ENCODE measurements around the gene BICRA. TPM values are rescaled to one million over a fixed set of nuclear protein-coding genes. Genes with fewer than 3 reads are reported as not detected.
"Not testable (repeated sequence)": the region's sequence is repeated elsewhere in the genome, so short reads cannot be mapped to it uniquely, and the experiment has no call there.

The BICRA gene
- total RNA-seq, 1 donor from 2014 or later, result 15.9 TPM

GRCh38 chr19:47720669-47721422 lies 111.9 kb downstream of the BICRA start:
- intact Hi-C loops (cut with DNase I), result no loop called here
- peak overlapping the region; percentile 81 for H3K27ac ChIP-seq
- H3K36me3 ChIP-seq, result peaks cover 21% of the 10 kb centered on the region
- TF ChIP-seq, protein P1, sequence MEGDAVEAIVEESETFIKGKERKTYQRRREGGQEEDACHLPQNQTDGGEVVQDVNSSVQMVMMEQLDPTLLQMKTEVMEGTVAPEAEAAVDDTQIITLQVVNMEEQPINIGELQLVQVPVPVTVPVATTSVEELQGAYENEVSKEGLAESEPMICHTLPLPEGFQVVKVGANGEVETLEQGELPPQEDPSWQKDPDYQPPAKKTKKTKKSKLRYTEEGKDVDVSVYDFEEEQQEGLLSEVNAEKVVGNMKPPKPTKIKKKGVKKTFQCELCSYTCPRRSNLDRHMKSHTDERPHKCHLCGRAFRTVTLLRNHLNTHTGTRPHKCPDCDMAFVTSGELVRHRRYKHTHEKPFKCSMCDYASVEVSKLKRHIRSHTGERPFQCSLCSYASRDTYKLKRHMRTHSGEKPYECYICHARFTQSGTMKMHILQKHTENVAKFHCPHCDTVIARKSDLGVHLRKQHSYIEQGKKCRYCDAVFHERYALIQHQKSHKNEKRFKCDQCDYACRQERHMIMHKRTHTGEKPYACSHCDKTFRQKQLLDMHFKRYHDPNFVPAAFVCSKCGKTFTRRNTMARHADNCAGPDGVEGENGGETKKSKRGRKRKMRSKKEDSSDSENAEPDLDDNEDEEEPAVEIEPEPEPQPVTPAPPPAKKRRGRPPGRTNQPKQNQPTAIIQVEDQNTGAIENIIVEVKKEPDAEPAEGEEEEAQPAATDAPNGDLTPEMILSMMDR (IDR thresholded peaks at IDR 0.05), result no peak
- no peaks in the 10 kb centered on the region for H3K27me3 ChIP-seq
- no peak for ATAC-seq
- peaks cover 48% of the 10 kb centered on the region for H3K4me1 ChIP-seq
- no peak for DNase-seq
- H3K4me3 ChIP-seq, result no peak overlapping the region
- H3K9me3 ChIP-seq, result no peaks in the 10 kb centered on the region

- H3K27ac ChIP-seq, result peak overlapping the region; percentile 63
- TF ChIP-seq, protein P1 (IDR thresholded peaks at IDR 0.05), result no peak
- H3K36me3 ChIP-seq, result peaks cover 22% of the 10 kb centered on the region
- ATAC-seq (peak; percentile 48), DNase-seq (peak; percentile 82)
- H3K4me1 ChIP-seq, result peaks cover 61% of the 10 kb centered on the region
- intact Hi-C loops (cut with DNase I), result no loop called here
- H3K27me3 ChIP-seq, result no peaks in the 10 kb centered on the region
- H3K9me3 ChIP-seq, result no peaks in the 10 kb centered on the region
- H3K4me3 ChIP-seq, result peak overlapping the region; percentile 31
These were observed 114.6 kb downstream of the BICRA start for GRCh38 chr19:47723581-47723940.

DNA sequence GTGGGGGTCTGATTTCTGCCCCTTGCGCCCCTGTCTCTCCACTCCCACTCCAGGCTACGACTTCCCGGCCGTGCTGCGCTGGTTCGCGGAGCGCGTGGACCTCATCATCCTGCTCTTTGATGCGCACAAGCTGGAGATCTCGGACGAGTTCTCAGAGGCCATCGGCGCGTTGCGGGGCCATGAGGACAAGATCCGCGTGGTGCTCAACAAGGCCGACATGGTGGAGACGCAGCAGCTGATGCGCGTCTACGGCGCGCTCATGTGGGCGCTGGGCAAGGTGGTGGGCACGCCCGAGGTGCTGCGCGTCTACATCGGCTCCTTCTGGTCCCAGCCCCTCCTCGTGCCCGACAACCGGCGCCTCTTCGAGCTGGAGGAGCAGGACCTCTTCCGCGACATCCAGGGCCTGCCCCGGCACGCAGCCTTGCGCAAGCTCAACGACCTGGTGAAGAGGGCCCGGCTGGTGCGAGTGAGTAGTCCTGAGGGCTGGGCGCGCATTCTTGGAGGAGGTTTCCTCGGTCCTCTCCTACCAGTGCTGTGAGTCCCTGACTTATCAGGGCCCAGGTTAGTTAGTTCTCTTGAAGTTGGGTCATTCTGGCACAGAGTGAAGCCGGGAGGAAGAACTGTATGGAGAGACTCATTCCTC lies 116.9 kb downstream of the BICRA start:
- ATAC-seq (peak; percentile 76), DNase-seq (peak; percentile 95)
- Histone ChIP-seq H3K36me3 (peaks cover 27% of the 10 kb centered on the region), H3K9me3 (no peaks in the 10 kb centered on the region), H3K27me3 (no peaks in the 10 kb centered on the region), H3K4me1 (peaks cover 69% of the 10 kb centered on the region), H3K27ac (peak overlapping the region; percentile 60), H3K4me3 (no peak overlapping the region)
- intact Hi-C loops (cut with DNase I), result no loop called here
- TF ChIP-seq, protein P1 (IDR thresholded peaks at IDR 0.05), result no peak

DNA sequence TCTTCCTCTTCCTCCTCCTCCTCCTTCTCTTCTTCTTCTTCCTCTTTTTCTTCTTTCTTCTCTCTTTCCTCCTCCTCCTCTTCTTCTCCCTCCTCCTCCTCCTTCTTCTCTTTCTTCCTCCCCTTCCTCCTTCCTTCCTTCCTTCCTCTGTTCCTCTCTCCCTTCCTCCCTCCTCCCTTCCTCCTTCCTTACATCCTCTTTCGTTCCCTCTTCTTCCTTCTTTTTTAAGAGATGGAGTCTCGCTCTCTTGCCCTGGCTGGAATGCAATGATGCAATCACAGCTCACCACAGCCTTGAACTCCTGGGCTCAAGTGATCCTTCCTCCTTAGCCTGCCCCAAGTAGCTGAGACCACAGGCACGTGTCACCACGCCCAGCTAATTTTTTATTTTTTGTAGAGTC lies 117.5 kb downstream of the BICRA start:
- no peaks in the 10 kb centered on the region for H3K27me3 ChIP-seq
- H3K9me3 ChIP-seq, result no peaks in the 10 kb centered on the region
- peak overlapping the region; percentile 60 for H3K27ac ChIP-seq
- intact Hi-C loops (cut with DNase I), result no loop called here
- no peak overlapping the region for H3K4me3 ChIP-seq
- TF ChIP-seq, protein P1 (IDR thresholded peaks at IDR 0.05), result no peak
- ATAC-seq (no peak), DNase-seq (no peak)
- peaks cover 27% of the 10 kb centered on the region for H3K36me3 ChIP-seq
- H3K4me1 ChIP-seq, result peaks cover 69% of the 10 kb centered on the region

DNA sequence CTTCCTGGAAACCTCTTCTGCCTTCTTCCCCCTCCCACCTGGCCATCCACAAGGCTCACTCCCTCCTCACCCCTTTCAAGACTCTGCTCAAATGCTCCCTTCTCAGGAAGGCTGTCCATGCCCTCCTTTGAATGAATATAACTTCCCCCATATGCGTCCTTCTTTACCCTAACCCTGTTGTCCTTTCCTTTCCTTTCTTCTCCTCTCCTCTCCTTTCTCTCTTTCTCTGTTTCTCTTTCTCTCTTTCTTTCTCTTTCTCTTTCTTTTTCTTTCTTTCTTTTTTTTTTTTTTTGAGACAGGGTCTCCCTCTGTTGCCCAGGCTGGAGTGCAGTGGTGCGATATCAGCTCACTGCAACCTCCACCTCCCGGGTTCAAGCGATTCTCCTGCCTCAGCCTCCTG lies 119.4 kb downstream of the BICRA start:
- ATAC-seq; H3K4me3 ChIP-seq; H3K27me3 ChIP-seq; H3K9me3 ChIP-seq; intact Hi-C loops (cut with DNase I); DNase-seq: not testable (repeated sequence)
- peaks cover 64% of the 10 kb centered on the region for H3K4me1 ChIP-seq
- peak overlapping the region; percentile 85 for H3K27ac ChIP-seq
- H3K36me3 ChIP-seq, result peaks cover 41% of the 10 kb centered on the region

GRCh38 chr19:47729468-47729798 lies 120.5 kb downstream of the BICRA start:
- intact Hi-C loops (cut with DNase I), result no loop called here
- peak overlapping the region; percentile 85 for H3K27ac ChIP-seq
- H3K9me3 ChIP-seq, result no peaks in the 10 kb centered on the region
- TF ChIP-seq, protein P1 (IDR thresholded peaks at IDR 0.05), result no peak
- ATAC-seq (peak; percentile 87), DNase-seq (peak; percentile 88)
- H3K27me3 ChIP-seq, result no peaks in the 10 kb centered on the region
- peaks cover 41% of the 10 kb centered on the region for H3K36me3 ChIP-seq
- H3K4me3 ChIP-seq, result peak overlapping the region; percentile 43
- peaks cover 52% of the 10 kb centered on the region for H3K4me1 ChIP-seq
